HG03066 (cell line): ENCODE data around the gene NOL12.
"Not testable (repeated sequence)": the region's sequence is repeated elsewhere in the genome, so short reads cannot be mapped to it uniquely, and the experiment has no call there.

Experiments
- ATAC-seq: cut with Tn5 transposase; IDR thresholded peaks from one replicate; pipeline ENCODE4 v1.9.1; 2021; ENCODE audit warnings: low read depth; ENCODE audit not compliant: unreplicated experiment

The NOL12 gene, protein sequence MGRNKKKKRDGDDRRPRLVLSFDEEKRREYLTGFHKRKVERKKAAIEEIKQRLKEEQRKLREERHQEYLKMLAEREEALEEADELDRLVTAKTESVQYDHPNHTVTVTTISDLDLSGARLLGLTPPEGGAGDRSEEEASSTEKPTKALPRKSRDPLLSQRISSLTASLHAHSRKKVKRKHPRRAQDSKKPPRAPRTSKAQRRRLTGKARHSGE

GRCh38 chr22:37686002-37686982, at the start of gene NOL12:
TSS of gene NOL12 (plus strand) at chr22:37686343. CDS start at chr22:37686393, 50 bp downstream.
- ATAC-seq = peak; percentile 83

DNA sequence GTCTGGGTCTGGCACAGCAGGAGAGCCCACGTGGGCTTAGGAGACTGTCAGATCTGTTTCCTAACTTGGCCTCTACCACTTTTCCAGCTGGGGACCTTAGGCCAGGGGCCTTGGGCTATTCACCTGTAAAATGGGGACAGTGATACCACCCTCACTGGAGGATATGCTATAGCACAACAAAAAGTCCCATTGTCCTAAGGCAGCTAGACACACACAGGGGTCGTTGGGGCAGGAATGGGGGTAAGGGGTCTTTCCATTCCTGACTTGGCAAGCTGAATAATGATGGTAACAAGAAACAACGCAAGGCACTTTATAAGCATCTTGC, 49.2 kb upstream of the NOL12 start:
- no peak for ATAC-seq

DNA sequence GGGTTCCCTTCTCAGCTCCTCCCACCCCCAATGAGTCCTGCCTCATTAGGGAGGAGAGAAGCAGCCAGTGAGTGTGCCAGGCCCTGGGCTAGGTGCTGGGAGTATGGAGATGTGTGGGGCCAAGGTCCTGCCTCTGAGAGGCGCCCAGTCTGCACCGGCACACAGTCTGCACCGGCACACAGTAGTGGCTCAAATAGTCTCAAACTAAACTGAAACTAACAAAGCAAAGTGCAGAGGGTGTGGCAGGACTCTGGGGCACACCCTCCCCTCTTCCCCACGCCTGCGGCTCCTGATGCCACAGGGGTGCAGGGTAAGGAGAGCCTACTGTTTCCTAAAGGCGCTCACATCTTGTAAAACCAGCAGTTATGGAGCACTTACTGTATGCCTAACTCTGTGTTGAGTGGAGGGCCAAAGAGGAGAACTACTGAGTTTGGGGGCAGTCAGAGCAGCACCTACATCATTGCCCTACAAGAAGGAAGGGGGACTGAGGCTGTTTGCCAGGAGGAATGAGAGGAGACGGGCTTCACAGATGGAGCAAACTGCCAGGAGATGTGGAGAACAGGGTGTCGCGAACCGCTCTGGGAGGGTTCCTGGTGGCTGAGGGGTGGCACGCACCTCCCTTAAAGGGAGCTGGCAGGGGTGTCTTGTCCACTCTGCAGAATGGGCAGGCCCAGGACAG, 47.6 kb upstream of the NOL12 start:
- no peak for ATAC-seq

DNA sequence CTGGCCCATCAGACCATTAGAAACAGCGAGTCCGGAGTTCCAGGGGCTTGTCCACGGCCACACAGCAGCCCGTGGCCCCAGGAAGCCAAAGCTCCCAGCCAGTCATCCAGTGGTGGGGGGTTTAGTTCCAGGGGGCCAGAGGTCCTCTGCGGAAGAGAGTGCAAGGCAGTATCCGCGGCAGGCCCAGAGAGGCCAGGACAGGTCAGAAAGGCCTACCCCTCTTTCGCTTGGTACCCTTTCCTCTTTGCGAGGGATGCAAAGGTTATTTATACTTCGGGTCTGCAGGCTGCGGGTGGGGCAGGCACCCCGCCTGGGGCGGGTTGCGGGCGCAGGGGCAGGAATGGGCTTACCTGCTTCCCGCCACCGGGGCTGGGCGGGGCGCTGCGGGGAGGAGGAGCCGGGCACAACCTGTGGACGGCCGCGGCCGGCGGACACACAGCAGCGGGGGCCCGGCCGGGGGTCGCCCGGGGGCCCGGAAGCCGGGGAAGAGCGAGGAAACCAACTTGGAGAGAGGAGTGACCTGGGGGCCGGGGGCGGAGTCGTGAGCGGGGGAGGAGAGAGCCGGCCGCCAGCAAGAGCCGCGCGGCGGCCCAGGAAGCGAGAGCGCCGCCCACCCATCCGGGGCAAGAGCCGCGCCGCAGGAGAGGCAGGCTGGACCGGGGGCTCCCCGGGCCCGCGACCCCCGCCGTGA, 46.9 kb upstream of the NOL12 start, which contains the start of gene SH3BP1:
Gene SH3BP1 (plus strand): TSS at position 600 of the 691 bp plus-strand sequence. CDS start 119 bp downstream, outside the sequence.
- no peak for ATAC-seq

DNA sequence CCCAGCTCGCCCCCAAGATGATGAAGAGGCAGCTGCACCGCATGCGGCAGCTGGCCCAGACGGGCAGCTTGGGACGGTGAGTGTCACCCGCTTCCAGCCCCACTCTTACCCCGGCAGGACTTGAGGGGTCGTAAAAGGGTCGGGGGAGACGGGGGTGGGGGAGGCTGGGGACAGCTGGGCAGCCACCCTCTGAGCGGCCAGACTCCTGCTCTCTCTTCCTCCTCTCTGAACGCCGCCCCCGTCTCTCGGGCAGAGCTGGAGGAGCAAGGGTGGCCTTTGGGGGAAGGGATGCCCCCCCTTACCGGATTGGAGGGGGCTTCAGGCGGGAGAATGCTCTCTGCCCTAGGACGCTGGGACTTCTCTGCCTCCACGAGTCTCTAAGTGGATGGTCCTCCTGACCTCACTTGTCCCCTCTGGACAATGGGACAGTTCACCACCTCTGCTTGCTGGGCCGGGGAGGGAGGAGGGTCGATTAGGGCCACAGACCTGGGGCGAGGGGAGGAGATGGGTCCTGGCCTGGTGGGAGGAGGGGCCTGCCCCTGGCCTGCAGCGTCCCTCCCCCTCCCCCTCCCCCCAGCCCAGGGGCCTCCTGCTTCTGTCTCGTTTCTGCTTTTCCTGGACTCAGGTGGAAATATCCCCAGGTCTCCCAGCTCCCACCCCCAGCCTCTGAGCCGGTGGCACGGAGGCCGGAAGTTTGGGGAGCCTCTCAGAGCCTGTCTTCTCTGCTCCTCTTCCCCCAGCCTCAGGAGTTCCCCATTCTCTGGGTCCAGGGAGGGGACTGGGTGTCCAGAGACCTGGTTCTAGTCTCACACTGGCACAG, 46.2 kb upstream of the NOL12 start:
- ATAC-seq = no peak

- ATAC-seq = no peak
Measured at GRCh38 chr22:37640591-37641560, 45.3 kb upstream of the NOL12 start.

GRCh38 chr22:37641561-37641949, 44.6 kb upstream of the NOL12 start:
- ATAC-seq = no peak

DNA sequence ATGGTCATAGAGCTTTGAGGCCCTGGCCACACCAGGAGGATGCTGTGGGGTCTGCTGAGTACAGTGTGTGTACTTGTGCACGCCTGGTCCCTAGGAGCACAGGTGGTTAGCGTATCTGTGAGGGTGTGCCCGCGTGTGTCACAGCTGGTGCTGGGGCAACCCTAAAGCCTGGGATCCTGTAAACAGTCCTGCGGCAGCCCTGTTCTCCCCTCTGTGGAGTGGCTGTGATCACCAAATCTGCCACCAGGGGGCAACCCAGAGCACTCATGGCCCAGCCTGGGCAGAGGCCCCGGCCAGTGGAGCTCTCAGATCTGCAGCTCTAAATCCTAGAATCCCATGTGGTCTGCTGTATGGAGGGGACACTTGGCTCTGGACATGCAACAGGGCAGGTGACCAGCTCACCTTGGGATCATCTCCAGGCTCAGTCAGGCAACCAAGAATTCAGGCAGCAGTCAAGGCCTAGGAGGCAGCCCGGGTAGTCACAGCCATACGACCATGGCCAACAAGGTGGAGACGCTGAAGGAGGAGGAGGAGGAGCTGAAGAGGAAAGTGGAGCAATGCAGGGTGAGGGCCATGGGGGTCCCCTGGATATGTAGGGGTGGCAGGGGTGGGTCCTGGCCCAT, 42.8 kb upstream of the NOL12 start:
- peak; percentile 45 for ATAC-seq

DNA sequence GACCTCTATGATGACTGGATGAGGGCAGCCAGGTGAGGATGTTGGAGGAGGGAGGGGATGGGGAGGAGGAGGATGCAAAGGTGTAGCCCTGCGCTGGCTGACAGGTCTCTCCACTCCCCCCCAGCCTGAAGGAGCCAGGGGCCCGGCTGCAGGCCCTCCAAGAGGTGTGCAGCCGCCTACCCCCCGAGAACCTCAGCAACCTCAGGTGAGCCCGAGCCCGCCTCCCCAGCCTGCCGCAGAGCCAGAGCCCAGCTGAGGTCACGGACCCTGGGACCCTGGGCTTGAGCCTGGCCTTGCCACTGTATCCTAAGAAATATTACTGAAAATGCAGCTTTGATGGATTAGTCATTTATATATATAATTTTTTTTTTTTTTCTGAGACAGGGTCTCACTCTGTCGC, 38.8 kb upstream of the NOL12 start:
- ATAC-seq = no peak

DNA sequence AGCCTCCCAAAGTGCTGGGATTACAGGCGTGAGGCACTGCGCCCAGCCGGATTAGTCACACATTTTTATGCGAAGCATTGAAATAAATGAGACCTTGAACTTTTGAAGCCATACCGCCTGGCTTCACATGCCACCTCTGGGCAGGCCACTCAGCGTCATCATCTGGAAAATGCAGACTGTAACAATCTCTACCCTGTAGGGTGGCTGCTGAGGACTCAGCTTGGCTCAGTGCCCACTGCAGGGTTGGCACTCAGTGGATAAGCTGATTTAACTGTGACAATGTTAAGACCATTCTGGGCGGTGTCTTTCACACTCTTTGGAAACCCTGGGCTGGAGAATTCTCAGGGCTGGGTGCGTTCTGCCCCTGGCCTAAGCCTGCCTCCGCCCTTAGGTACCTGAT, 38.2 kb upstream of the NOL12 start:
- ATAC-seq = no peak

DNA sequence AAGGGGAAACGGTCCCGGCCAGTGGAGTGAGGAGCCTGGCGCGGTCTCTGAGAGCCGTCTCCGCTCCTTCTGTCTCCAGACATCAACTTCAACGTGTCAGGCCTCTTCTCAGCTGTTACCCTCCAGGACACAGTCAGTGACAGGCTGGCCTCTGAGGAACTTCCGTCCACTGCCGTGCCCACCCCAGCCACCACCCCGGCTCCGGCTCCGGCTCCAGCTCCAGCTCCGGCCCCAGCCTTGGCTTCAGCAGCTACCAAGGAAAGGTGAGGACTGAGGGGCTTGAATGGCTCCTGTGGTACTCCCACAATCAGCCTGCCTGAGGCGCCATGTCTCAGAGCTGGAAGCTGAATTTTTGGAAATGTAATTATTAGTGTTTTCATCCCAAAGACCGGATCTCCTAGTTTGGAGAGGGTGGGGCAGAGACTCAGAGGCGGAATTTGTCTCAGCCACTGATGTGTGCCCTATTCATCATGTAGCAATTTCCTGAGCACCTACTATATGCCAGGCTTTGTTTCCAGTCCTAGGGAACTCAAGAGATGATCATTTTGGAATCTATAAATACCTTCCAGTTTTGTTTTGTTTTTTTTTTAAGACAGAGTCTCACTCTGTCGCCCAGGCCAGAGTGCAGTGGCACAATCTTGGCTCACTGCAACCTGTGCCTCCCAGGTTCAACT, 35.5 kb upstream of the NOL12 start:
- ATAC-seq = no peak

GRCh38 chr22:37654563-37655251, 31.4 kb upstream of the NOL12 start:
- ATAC-seq = no peak

DNA sequence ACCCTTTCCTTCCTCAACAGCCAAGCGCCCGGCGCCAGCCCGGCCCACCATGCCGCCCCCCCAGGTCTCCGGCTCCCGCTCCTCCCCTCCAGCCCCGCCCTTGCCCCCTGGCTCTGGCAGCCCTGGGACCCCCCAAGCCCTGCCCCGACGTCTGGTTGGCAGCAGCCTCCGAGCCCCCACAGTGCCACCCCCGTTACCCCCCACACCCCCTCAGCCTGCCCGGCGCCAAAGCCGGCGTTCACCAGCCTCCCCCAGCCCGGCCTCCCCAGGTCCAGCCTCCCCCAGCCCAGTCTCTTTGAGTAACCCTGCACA, 30.9 kb upstream of the NOL12 start:
- ATAC-seq = no peak

GRCh38 chr22:37656583-37656982, 29.6 kb upstream of the NOL12 start:
- not testable (repeated sequence) for ATAC-seq

GRCh38 chr22:37657590-37658132, 28.5 kb upstream of the NOL12 start:
- no peak for ATAC-seq

GRCh38 chr22:37658133-37659065, 27.7 kb upstream of the NOL12 start, which contains the start of gene PDXP:
TSS of gene PDXP (plus strand) at chr22:37658723. CDS start at chr22:37658783, 60 bp downstream.
- ATAC-seq = peak; percentile 89
